ENCODE results near the gene CYP11A1. TPM values are rescaled to one million over a fixed set of nuclear protein-coding genes. Genes with fewer than 3 reads are reported as not detected.
"Not testable (repeated sequence)": the region's sequence is repeated elsewhere in the genome, so short reads cannot be mapped to it uniquely, and the experiment has no call there.

The CYP11A1 gene
- total RNA-seq, 1 donor from 2014 or later = 0.32 TPM

DNA sequence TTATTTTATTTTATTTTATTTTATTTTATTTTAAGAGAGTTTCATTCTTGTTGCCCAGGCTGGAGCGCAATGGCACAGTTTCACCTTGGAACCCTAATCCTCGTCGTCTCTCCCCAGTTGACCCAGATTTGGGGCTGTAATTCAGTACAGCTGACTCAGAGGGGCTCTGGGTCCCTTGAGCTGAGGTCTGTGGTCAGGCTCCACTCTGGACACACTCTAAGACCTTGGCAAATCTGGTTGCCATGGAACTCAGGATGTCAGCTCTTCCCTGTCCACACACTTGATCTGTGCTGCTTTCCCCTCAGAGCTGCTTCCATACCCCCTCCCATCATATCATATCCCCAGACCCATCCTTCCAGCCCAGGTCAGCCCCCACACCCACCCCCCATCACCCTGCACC is 675 bp upstream of the CYP11A1 start:
- TF ChIP-seq CTCF (IDR thresholded peaks at IDR 0.05) = no peak
- H3K4me1 Mint-ChIP-seq (ENCODE audit: low read depth) = peaks cover 5% of the 10 kb centered on the region
- DNase-seq (ENCODE audit: low spot score) = no peak
- peaks cover 29% of the 10 kb centered on the region for H3K27me3 Mint-ChIP-seq (ENCODE audit: low read depth)
- H3K4me3 Mint-ChIP-seq (ENCODE audit: unreplicated experiment) = no peak overlapping the region
- no peak overlapping the region for H3K27ac Mint-ChIP-seq (ENCODE audit: unreplicated experiment)
- no peaks in the 10 kb centered on the region for H3K36me3 Mint-ChIP-seq (ENCODE audit: low read depth)
- H3K9me3 Mint-ChIP-seq (ENCODE audit: low read depth) = no peaks in the 10 kb centered on the region

- TF ChIP-seq CTCF (IDR thresholded peaks at IDR 0.05) = no peak
- H3K9me3 Mint-ChIP-seq (ENCODE audit: low read depth) = no peaks in the 10 kb centered on the region
- H3K4me1 Mint-ChIP-seq (ENCODE audit: low read depth) = peaks cover 5% of the 10 kb centered on the region
- H3K27me3 Mint-ChIP-seq (ENCODE audit: low read depth) = peaks cover 22% of the 10 kb centered on the region
- H3K36me3 Mint-ChIP-seq (ENCODE audit: low read depth) = no peaks in the 10 kb centered on the region
- no peak for DNase-seq (ENCODE audit: low spot score)
- peak overlapping the region; percentile 63 for H3K4me3 Mint-ChIP-seq (ENCODE audit: unreplicated experiment)
- H3K27ac Mint-ChIP-seq (ENCODE audit: unreplicated experiment) = peak overlapping the region; percentile 81
These were observed 1.6 kb downstream of the CYP11A1 start for GRCh38 chr15:74365598-74366445.

- H3K27ac Mint-ChIP-seq (ENCODE audit: unreplicated experiment) = peak overlapping the region; percentile 81
- H3K4me1 Mint-ChIP-seq (ENCODE audit: low read depth) = peaks cover 5% of the 10 kb centered on the region
- H3K9me3 Mint-ChIP-seq (ENCODE audit: low read depth) = no peaks in the 10 kb centered on the region
- no peak for TF ChIP-seq CTCF (IDR thresholded peaks at IDR 0.05)
- H3K27me3 Mint-ChIP-seq (ENCODE audit: low read depth) = peaks cover 18% of the 10 kb centered on the region
- no peaks in the 10 kb centered on the region for H3K36me3 Mint-ChIP-seq (ENCODE audit: low read depth)
- peak overlapping the region; percentile 63 for H3K4me3 Mint-ChIP-seq (ENCODE audit: unreplicated experiment)
- no peak for DNase-seq (ENCODE audit: low spot score)
These were observed 2.4 kb downstream of the CYP11A1 start for GRCh38 chr15:74364936-74365597.

- Mint-ChIP-seq H3K4me1 (ENCODE audit: low read depth) (peaks cover 5% of the 10 kb centered on the region), H3K9me3 (ENCODE audit: low read depth) (no peaks in the 10 kb centered on the region), H3K36me3 (ENCODE audit: low read depth) (no peaks in the 10 kb centered on the region), H3K27ac (ENCODE audit: unreplicated experiment) (no peak overlapping the region), H3K4me3 (ENCODE audit: unreplicated experiment) (no peak overlapping the region), H3K27me3 (ENCODE audit: low read depth) (peaks cover 13% of the 10 kb centered on the region)
- no peak for TF ChIP-seq CTCF (IDR thresholded peaks at IDR 0.05)
- no peak for DNase-seq (ENCODE audit: low spot score)
These were observed 5.0 kb downstream of the CYP11A1 start for GRCh38 chr15:74362482-74362881.

GRCh38 chr15:74360855-74361254 is 6.6 kb downstream of the CYP11A1 start:
- not testable (repeated sequence) for H3K27ac Mint-ChIP-seq (ENCODE audit: unreplicated experiment); H3K4me1 Mint-ChIP-seq (ENCODE audit: low read depth); H3K9me3 Mint-ChIP-seq (ENCODE audit: low read depth); DNase-seq (ENCODE audit: low spot score); H3K36me3 Mint-ChIP-seq (ENCODE audit: low read depth); H3K4me3 Mint-ChIP-seq (ENCODE audit: unreplicated experiment)
- H3K27me3 Mint-ChIP-seq (ENCODE audit: low read depth) = peaks cover 13% of the 10 kb centered on the region

DNA sequence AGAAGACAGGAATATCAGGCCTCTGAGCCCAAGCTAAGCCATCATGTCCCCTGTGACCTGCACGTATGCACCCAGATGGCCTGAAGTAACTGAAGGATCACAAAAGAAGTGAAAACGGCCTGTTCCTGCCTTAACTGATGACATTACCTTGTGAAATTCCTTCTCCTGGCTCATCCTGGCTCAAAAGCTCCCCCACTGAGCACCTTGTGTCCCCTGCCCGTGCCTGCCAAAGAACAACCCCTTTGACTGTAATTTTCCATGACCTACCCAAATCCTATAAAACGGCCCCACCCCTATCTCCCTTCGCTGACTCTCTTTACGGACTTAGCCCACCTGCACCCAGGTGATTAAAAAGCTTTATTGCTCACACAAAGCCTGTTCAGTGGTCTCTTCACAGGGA is 8.1 kb downstream of the CYP11A1 start:
- not testable (repeated sequence) for H3K9me3 Mint-ChIP-seq (ENCODE audit: low read depth); H3K4me3 Mint-ChIP-seq (ENCODE audit: unreplicated experiment)

GRCh38 chr15:74357514-74357913 is 9.9 kb downstream of the CYP11A1 start:
- not testable (repeated sequence) for H3K9me3 Mint-ChIP-seq (ENCODE audit: low read depth); DNase-seq (ENCODE audit: low spot score); H3K36me3 Mint-ChIP-seq (ENCODE audit: low read depth); H3K4me1 Mint-ChIP-seq (ENCODE audit: low read depth); H3K27ac Mint-ChIP-seq (ENCODE audit: unreplicated experiment); H3K4me3 Mint-ChIP-seq (ENCODE audit: unreplicated experiment)
- H3K27me3 Mint-ChIP-seq (ENCODE audit: low read depth) = peaks cover 17% of the 10 kb centered on the region

More for the DNA sequence above, 8.1 kb downstream of the CYP11A1 start:
- not testable (repeated sequence) for H3K27ac Mint-ChIP-seq (ENCODE audit: unreplicated experiment); H3K36me3 Mint-ChIP-seq (ENCODE audit: low read depth); H3K4me1 Mint-ChIP-seq (ENCODE audit: low read depth); DNase-seq (ENCODE audit: low spot score)
- peaks cover 20% of the 10 kb centered on the region for H3K27me3 Mint-ChIP-seq (ENCODE audit: low read depth)

GRCh38 chr15:74356050-74356449 is 11.4 kb downstream of the CYP11A1 start:
- H3K4me3 Mint-ChIP-seq (ENCODE audit: unreplicated experiment); H3K9me3 Mint-ChIP-seq (ENCODE audit: low read depth); H3K36me3 Mint-ChIP-seq (ENCODE audit: low read depth): not testable (repeated sequence)

GRCh38 chr15:74353992-74354391 is 13.5 kb downstream of the CYP11A1 start:
- not testable (repeated sequence) for H3K36me3 Mint-ChIP-seq (ENCODE audit: low read depth); H3K4me1 Mint-ChIP-seq (ENCODE audit: low read depth); H3K27ac Mint-ChIP-seq (ENCODE audit: unreplicated experiment); H3K9me3 Mint-ChIP-seq (ENCODE audit: low read depth); DNase-seq (ENCODE audit: low spot score); H3K4me3 Mint-ChIP-seq (ENCODE audit: unreplicated experiment)
- peaks cover 14% of the 10 kb centered on the region for H3K27me3 Mint-ChIP-seq (ENCODE audit: low read depth)

More at GRCh38 chr15:74356050-74356449, 11.4 kb downstream of the CYP11A1 start:
- peaks cover 14% of the 10 kb centered on the region for H3K27me3 Mint-ChIP-seq (ENCODE audit: low read depth)
- not testable (repeated sequence) for DNase-seq (ENCODE audit: low spot score); H3K4me1 Mint-ChIP-seq (ENCODE audit: low read depth); H3K27ac Mint-ChIP-seq (ENCODE audit: unreplicated experiment)
